GM19397 (cell line): ENCODE results near the gene GGNBP2.

Experiments
- ATAC-seq: cut with Tn5 transposase; IDR thresholded peaks from one replicate; pipeline ENCODE4 v1.9.1; 2021; ENCODE audit warnings: mild to moderate bottlenecking, moderate library complexity; ENCODE audit not compliant: unreplicated experiment

The GGNBP2 gene

DNA sequence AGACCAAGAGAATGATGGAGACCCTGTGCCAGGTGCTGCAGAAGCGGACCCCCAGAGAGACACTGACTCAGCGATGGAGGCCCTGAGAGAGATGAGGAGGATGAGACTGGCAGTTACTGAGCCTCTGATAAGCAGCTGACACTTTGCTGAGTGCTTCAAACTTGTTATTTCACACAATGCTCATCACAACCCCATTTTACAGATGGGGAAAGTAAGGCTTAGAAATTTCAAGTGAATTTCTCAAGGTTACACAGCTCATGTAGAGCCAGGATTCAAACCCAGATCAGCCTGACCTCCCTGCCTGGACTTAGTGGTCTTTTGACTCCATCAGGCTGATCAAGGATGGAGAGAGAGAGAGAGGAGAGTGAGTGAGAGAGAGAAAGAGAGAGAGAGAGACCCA lies 83.9 kb downstream of the GGNBP2 start:
- no peak for ATAC-seq

DNA sequence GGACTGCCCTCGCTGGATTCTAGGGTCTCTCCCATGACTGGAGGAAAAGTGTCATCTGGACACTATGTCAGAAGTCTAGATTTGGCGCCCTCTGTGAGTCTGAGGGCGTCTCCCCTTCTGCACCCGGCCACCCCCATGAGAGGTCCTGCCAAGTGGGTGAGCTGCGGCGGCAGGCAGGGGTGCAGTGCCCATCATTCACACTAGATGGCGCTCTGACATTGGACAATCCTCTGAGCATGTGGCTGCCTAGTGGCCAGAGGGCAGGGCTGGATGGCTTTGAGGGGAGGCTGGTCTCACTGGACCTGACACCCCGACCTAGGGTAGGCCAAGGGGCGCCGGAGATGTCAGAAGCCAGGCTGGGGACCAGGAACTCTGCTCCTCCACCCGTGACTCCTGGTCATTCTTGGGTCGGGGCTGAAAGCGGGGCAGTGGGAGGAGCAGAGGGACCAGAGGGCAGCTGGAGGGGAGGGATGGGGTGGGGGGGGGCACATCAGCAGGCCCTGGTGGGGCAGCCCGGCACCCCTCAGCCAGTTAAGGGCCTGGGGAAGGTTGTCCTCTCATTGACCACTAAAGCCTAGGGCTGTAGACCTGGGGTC lies 84.6 kb downstream of the GGNBP2 start:
- no peak for ATAC-seq

DNA sequence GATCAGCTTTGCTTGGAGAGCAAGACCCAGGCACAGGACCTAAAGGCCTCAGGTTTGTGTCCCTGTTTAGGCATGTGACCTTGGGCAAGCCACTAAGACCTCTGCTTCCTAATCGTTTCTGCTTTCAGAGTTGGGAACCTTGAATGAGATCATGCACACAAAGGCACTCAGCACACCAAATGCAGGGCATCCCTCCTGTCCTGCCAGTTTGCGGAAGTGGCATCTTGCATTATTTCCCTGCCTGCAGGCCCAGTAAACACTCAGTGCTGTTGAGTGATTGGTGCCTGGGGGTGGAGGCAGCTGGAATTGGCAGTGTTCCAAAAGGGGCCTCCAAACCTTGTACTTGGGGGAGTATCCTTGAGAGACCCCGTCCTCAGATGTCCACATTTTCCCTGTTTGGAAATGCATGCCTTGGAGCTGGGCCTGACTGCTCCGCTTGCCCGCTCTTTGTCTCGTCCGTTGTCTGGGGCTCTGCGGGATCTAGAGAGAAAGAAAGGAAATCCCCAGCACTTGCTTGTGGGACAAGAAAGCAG lies 85.3 kb downstream of the GGNBP2 start:
- ATAC-seq, result no peak

DNA sequence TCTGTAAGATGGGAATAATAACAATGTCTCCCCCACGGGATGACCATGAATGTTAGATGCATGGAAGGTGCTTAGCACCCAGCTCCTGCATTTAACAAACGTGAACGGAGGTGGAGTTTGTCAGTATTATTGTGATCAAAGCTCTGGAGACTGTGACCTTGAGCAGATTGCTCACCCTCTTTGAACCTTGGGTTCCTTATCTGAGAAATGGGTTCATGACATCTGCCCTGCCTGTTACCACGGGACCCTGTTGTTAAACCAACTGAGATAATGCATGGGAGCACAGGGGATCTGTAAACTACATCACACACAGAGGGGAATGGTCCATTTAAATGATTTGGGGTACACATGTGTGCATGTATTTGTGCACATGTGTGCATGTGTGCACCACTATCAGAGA lies 86.3 kb downstream of the GGNBP2 start:
- ATAC-seq, result no peak

DNA sequence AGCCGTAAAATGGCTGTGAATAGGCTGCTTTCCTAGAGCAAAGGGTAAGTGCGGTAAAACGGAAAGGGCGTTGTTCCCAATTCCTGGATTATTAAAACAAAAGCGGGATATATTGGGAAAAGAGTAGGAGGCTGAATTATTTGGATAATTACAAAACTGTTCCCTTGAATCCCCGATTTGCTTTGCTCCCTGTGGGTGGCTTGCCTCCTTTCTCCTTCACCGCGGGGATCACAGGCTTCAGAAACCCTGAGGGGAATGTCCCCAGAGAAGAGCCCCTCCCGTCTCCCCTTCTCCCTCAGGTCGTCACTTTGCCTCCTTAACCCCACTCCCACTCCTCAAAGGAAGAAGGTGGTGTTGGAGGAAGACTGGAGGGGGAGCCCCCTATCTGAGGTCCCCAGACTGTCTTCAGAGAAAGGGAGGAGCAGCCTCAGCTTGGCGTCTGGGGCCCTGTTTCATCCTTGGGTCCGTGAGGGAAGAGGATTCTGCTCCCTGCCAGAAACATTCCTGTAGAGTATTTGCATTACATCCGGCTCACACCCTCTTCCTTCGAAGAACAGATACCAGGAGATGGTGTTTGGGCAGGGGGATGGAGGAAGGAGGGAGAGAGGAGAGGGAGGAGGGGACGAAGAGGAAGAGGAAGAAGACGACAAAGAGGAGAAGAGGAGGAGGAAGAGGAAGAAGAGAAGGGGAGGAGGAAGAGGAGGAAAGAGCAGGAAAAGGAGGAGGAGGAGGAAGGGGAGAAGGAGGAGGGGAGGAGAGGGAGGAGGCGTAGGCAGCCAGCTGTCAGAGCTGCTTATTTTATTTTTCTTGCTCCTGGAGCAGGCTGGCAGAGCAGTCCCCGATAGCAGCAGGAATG lies 88.4 kb downstream of the GGNBP2 start:
- no peak for ATAC-seq
